HEK293T (cell line): ENCODE data around the gene CFAP58.

Experiments used
- CTCF ChIA-PET: fragments of 350-600 bp; formaldehyde crosslinking; extraction: SDS; loops from one replicate; lab custom pipeline; 2021; ENCODE audit warnings: antibody characterized with exemption, inconsistent platforms; lab: Yijun Ruan, JAX
- POLR2A ChIA-PET: fragments of 350-600 bp; formaldehyde crosslinking; extraction: SDS; loops from one replicate; lab custom pipeline; 2020; ENCODE audit warnings: antibody characterized with exemption, inconsistent platforms; lab: Yijun Ruan, JAX
- DNase-seq: peaks from one replicate; pipeline ENCODE4 v3.0.0; 2012; ENCODE audit warnings: mixed read lengths; ENCODE audit errors: extremely low spot score
- ARNT ChIP-seq: fragments of 450-650 bp; IDR thresholded peaks from 2 replicates; pipeline ENCODE4 v1.6.1; 2017; ENCODE audit warnings: mild to moderate bottlenecking
- BHLHE40 ChIP-seq: fragments of 450-650 bp; IDR thresholded peaks from 2 replicates; pipeline ENCODE4 v1.6.1; 2016; ENCODE audit warnings: mild to moderate bottlenecking, moderate library complexity, borderline replicate concordance
- CTBP1 ChIP-seq: fragments of 450-650 bp; IDR thresholded peaks from 2 replicates; pipeline ENCODE4 v1.6.1; 2016; ENCODE audit warnings: borderline replicate concordance
- ELF4 ChIP-seq: fragments of 450-650 bp; IDR thresholded peaks from 2 replicates; pipeline ENCODE4 v1.6.1; 2017; ENCODE audit warnings: antibody characterized with exemption
- FOXA1 ChIP-seq: fragments of 450-650 bp; IDR thresholded peaks from 2 replicates; pipeline ENCODE4 v1.6.1; 2016; ENCODE audit warnings: mild to moderate bottlenecking
- FOXK2 ChIP-seq: fragments of 450-650 bp; IDR thresholded peaks from 2 replicates; pipeline ENCODE4 v1.6.1; 2016; ENCODE audit warnings: mild to moderate bottlenecking
- FOXM1 ChIP-seq: fragments of 450-650 bp; IDR thresholded peaks from 2 replicates; pipeline ENCODE4 v1.6.1; 2017; ENCODE audit warnings: mild to moderate bottlenecking, borderline replicate concordance
- HDGF ChIP-seq: fragments of 450-650 bp; IDR thresholded peaks from 2 replicates; pipeline ENCODE4 v1.6.1; 2017; ENCODE audit warnings: antibody characterized with exemption, borderline replicate concordance
- L3MBTL2 ChIP-seq: fragments of 450-650 bp; conservative IDR thresholded peaks from 2 replicates; pipeline ENCODE4 v1.6.1; 2016; ENCODE audit warnings: mild to moderate bottlenecking
- LEF1 ChIP-seq: fragments of 450-650 bp; IDR thresholded peaks from 2 replicates; pipeline ENCODE4 v1.6.1; 2017; ENCODE audit warnings: mild to moderate bottlenecking, borderline replicate concordance
- NFRKB ChIP-seq: fragments of 450-650 bp; IDR thresholded peaks from 2 replicates; pipeline ENCODE4 v1.6.1; 2016; ENCODE audit warnings: mild to moderate bottlenecking, moderate library complexity
- SP1 ChIP-seq: fragments of 450-650 bp; IDR thresholded peaks from 2 replicates; pipeline ENCODE4 v1.6.1; 2017
- SUZ12 ChIP-seq: fragments of 450-650 bp; IDR thresholded peaks from 2 replicates; pipeline ENCODE4 v1.6.1; 2016; ENCODE audit warnings: mild to moderate bottlenecking
- TARDBP ChIP-seq: fragments of 450-650 bp; IDR thresholded peaks from 2 replicates; pipeline ENCODE4 v1.6.1; 2016
- ZNF384 ChIP-seq: fragments of 450-650 bp; IDR thresholded peaks from 2 replicates; pipeline ENCODE4 v1.6.1; 2016
- TF ChIP-seq, protein P1 (sequence below): fragments of 450-650 bp; IDR thresholded peaks from 2 replicates; pipeline ENCODE4 v1.6.1; 2016

The CFAP58 gene

DNA sequence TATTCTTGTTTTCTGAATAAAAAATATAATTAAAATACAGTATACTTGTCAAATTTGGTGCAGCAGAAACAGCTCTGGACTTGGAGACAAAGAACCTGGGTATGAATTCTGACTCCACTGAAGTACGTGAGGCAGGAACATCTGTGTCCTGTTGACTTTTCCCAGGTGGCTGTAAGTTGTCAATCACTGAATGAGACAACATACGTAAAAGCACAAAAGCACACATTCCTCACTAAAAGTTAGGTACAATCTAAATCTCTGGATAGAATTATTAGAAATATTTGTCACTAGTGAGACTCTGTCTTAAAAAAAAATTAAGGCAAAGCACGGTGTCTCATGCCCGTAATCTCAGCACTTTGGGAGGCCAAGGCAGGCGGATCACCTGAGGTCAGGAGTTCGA is 18.1 kb downstream of the CFAP58 start:
- CTCF ChIA-PET: interaction anchor here (2.3 kb wide), 1 partner anchor 18 kb away, joined by 6 read pairs; the partner anchor contains the start of gene CFAP58
- TF ChIP-seq FOXA1: no peak
- TF ChIP-seq HDGF: no peak
- no peak for TF ChIP-seq ELF4
- no peak for TF ChIP-seq TARDBP
- no peak for TF ChIP-seq SP1
- TF ChIP-seq CTBP1: no peak
- TF ChIP-seq FOXM1: no peak
- TF ChIP-seq, protein P1, sequence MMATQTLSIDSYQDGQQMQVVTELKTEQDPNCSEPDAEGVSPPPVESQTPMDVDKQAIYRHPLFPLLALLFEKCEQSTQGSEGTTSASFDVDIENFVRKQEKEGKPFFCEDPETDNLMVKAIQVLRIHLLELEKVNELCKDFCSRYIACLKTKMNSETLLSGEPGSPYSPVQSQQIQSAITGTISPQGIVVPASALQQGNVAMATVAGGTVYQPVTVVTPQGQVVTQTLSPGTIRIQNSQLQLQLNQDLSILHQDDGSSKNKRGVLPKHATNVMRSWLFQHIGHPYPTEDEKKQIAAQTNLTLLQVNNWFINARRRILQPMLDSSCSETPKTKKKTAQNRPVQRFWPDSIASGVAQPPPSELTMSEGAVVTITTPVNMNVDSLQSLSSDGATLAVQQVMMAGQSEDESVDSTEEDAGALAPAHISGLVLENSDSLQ: no peak
- no peak for TF ChIP-seq LEF1
- POLR2A ChIA-PET: no interaction called here
- no peak for DNase-seq

DNA sequence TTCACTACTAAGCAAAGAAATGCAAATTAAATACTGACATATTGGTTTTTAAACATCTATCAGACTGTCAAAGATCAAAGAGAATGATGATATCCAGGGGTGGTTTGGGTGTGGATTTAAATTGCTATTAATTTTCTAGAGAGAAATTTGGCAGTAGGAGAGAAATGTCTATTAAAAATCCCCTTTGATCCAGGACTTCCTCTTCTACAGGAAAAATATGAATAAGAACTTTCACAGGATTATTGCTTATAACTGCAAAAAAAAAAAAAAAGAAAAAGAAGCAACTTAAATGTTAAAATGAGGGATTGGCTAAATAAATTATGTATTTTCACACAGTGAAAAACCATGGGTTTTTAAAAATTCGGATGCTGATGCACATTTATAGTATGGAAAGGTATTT is 21.0 kb downstream of the CFAP58 start:
- TF ChIP-seq SUZ12: no peak
- no peak for TF ChIP-seq TARDBP
- no peak for TF ChIP-seq SP1
- no peak for TF ChIP-seq LEF1
- TF ChIP-seq FOXM1: no peak
- no peak for TF ChIP-seq ELF4
- no peak for TF ChIP-seq FOXK2
- no peak for TF ChIP-seq L3MBTL2
- TF ChIP-seq ZNF384: no peak
- TF ChIP-seq NFRKB: no peak
- no peak for TF ChIP-seq ARNT
- TF ChIP-seq CTBP1: no peak
- no peak for TF ChIP-seq BHLHE40
- TF ChIP-seq, protein P1: no peak
- TF ChIP-seq HDGF: no peak
- no peak for TF ChIP-seq FOXA1
- no peak for DNase-seq
- CTCF ChIA-PET: interaction anchor here (0.9 to 1.9 kb wide), 2 partner anchors 21 to 100 kb away, joined by 5 to 6 read pairs; no protein-coding TSS in a partner anchor
- POLR2A ChIA-PET: no interaction called here

DNA sequence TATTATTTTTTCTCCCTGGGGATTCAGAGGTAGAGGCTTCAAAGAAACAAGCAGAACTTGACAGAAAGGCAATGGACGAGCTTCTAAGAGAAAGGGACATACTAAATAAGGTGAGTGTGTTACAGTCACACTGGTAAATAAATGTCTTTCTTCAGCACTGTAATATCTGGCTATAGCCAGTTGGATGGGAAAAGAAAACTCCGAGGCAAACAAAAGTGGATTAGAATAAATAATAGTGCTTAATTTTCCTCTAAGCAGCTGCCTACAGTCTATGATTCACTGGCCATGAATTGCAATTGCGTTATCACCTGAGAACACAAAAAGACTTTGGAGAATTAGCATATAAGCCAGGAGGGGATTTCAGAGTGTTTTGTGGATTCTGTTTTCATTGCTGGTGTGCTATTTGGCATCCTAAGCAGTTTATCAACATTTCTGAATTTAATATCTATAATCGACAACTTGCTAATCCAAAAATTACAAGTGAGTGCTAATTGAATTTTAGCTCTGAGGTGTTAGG is 23.2 kb downstream of the CFAP58 start:
- ChIA-PET CTCF (interaction anchor here (0.6 kb wide), 1 partner anchor 12 kb away, joined by 3 read pairs; no protein-coding TSS in a partner anchor), POLR2A (no interaction called here)
- DNase-seq: no peak
- TF ChIP-seq TARDBP (no peak), SP1 (no peak)

DNA sequence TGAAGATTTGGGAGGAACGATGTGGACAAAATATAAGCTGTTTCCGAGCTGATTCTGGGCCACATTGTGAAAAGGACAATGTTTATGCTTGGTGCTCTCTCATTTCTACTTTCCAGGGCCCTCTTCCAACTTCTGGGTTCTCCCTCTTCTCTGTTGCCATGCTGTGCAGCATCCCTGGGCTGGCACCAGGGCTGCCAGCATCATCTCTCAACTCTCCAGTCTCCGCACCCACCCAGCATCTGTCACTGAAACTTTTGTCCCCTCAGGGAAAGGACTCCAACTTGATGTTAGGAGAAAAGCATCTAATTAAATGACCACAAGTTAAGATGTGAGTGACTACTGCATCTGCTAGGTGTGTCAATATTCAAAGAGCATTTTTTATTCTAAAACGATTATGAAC is 26.7 kb downstream of the CFAP58 start:
- CTCF ChIA-PET: interaction anchor here (1.5 kb wide), 1 partner anchor 27 kb away, joined by 5 read pairs; the partner anchor contains the start of gene CFAP58
- POLR2A ChIA-PET: no interaction called here
- no peak for DNase-seq

DNA sequence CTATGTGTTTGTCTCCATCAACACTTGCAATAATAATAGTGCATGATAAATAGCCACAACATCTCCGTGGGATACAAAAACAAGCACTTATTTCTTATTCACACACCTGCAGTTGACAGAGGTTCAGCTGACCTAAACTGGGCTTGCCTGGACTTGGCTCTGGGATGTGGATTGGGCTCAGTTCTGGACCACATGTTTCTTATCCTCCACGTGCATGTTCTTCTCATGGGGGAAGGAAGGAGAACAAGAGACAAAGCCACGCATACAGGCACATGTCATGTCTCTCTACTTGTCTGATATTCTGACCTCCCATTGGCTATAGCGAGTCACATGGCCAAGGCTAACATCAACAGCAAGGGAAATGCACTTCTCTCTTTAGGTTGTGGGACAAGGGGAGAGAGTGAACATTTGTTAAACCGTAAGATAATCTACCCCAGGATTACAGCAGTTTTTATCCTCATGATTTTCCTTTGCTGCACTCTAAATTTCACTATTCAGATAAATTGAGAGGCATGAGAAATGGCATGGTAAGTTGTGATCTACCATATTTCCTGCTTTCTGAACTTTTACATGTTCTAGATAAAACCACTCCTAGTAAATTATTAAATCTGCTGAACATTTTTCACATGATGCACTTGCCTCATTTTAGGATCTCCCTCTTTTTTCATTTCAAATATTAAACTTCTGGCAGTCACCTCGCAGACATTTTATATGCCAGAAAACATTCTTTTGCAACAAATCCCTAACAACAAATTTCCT is 33.7 kb downstream of the CFAP58 start:
- ChIA-PET CTCF (no interaction called here), POLR2A (no interaction called here)
- no peak for TF ChIP-seq BHLHE40
- TF ChIP-seq SUZ12: no peak
- no peak for TF ChIP-seq CTBP1
- no peak for TF ChIP-seq TARDBP
- TF ChIP-seq, protein P1: no peak
- TF ChIP-seq FOXA1: no peak
- no peak for TF ChIP-seq ZNF384
- TF ChIP-seq SP1: no peak
- no peak for DNase-seq

More for the DNA sequence above, 26.7 kb downstream of the CFAP58 start:
- TF ChIP-seq ZNF384: no peak
- no peak for TF ChIP-seq TARDBP
- no peak for TF ChIP-seq SP1
- no peak for TF ChIP-seq BHLHE40
- no peak for TF ChIP-seq FOXM1
- TF ChIP-seq, protein P1: no peak
- TF ChIP-seq ARNT: no peak
- TF ChIP-seq LEF1: no peak
- no peak for TF ChIP-seq HDGF

GRCh38 chr10:104388830-104389229 is 35.2 kb downstream of the CFAP58 start:
- ChIA-PET POLR2A (no interaction called here), CTCF (interaction anchor here (0.6 kb wide), 1 partner anchor 12 kb away, joined by 3 read pairs; no protein-coding TSS in a partner anchor)
- TF ChIP-seq FOXK2: no peak
- TF ChIP-seq NFRKB: no peak
- no peak for TF ChIP-seq LEF1
- no peak for TF ChIP-seq ZNF384
- no peak for TF ChIP-seq BHLHE40
- TF ChIP-seq FOXM1: no peak
- TF ChIP-seq L3MBTL2: no peak
- TF ChIP-seq FOXA1: no peak
- DNase-seq: no peak
